ENCODE data around the gene CCDC88A.

DNA sequence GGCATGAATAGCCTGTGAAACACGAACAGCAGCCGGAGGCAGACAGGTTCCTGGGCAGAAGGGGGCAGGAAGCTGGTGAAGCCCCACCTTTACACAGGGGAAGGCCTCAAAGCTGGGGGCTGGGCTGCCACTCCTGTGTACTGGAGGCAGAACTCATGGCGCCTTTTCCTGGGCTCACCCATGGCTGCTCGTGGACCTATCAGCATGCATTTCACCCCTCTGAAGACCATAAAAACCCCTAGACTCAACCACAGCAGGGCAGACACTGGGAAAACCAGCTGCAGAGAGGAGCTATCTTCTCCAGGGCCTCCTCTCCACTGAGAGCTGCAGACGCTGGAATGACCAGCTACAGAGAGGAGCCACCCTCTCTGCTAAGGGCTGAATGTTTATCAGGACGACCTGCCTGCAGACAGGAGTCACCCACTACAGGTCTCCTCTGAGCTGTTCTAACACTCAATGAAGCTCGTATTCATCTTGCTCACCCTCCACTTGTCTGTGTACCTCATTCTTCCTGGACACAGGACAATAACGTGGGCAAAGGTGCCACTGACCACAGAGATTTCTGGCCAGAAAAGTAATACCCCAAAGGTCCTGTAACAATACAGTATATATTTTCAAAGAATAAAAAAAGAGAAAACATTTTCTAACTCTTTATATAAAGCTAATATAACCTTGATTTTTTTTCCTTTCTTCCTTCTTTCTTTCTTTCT, 18.9 kb upstream of the CCDC88A start:
- TF ChIP-seq BCL11B (tag by site-specific recombination; IDR thresholded peaks at IDR 0.05; ENCODE audit: low read depth): no peak
- TF ChIP-seq SP2 (tag by site-specific recombination; IDR thresholded peaks at IDR 0.05): no peak
- TF ChIP-seq ZNF132 (tag by site-specific recombination; IDR thresholded peaks at IDR 0.05; ENCODE audit: borderline replicate concordance): no peak
- TF ChIP-seq HOXA7 (CRISPR knock-in tag; IDR thresholded peaks at IDR 0.05; ENCODE audit: borderline replicate concordance): no peak
- TF ChIP-seq, protein P1, sequence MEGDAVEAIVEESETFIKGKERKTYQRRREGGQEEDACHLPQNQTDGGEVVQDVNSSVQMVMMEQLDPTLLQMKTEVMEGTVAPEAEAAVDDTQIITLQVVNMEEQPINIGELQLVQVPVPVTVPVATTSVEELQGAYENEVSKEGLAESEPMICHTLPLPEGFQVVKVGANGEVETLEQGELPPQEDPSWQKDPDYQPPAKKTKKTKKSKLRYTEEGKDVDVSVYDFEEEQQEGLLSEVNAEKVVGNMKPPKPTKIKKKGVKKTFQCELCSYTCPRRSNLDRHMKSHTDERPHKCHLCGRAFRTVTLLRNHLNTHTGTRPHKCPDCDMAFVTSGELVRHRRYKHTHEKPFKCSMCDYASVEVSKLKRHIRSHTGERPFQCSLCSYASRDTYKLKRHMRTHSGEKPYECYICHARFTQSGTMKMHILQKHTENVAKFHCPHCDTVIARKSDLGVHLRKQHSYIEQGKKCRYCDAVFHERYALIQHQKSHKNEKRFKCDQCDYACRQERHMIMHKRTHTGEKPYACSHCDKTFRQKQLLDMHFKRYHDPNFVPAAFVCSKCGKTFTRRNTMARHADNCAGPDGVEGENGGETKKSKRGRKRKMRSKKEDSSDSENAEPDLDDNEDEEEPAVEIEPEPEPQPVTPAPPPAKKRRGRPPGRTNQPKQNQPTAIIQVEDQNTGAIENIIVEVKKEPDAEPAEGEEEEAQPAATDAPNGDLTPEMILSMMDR (tag by site-specific recombination; IDR thresholded peaks at IDR 0.05): no peak
- TF ChIP-seq, protein P2, sequence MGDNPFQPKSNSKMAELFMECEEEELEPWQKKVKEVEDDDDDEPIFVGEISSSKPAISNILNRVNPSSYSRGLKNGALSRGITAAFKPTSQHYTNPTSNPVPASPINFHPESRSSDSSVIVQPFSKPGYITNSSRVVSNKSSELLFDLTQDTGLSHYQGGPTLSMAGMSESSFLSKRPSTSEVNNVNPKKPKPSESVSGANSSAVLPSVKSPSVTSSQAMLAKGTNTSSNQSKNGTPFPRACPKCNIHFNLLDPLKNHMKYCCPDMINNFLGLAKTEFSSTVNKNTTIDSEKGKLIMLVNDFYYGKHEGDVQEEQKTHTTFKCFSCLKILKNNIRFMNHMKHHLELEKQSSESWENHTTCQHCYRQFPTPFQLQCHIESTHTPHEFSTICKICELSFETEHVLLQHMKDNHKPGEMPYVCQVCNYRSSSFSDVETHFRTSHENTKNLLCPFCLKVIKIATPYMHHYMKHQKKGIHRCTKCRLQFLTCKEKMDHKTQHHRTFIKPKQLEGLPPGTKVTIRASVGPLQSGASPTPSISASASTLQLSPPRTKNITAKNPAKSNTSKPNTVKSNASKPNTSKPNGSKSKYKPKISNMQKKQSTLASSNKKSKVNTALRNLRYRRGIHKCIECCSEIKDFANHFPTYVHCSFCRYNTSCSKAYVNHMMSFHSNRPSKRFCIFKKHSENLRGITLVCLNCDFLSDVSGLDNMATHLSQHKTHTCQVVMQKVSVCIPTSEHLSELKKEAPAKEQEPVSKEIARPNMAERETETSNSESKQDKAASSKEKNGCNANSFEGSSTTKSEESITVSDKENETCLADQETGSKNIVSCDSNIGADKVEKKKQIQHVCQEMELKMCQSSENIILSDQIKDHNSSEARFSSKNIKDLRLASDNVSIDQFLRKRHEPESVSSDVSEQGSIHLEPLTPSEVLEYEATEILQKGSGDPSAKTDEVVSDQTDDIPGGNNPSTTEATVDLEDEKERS (tag by site-specific recombination; IDR thresholded peaks at IDR 0.05): no peak
- TF ChIP-seq REPIN1 (tag by site-specific recombination; IDR thresholded peaks at IDR 0.05; ENCODE audit: low read depth): no peak
- TF ChIP-seq REST (tag by site-specific recombination; IDR thresholded peaks at IDR 0.05): no peak

All from HEK293 (cell line).